ENCODE results near the gene BSN.

- TF ChIP-seq ZBTB1 (tag by site-specific recombination; IDR thresholded peaks at IDR 0.05) (no peak), REST (tag by site-specific recombination; IDR thresholded peaks at IDR 0.05) (no peak), ZNF274 (IDR thresholded peaks at IDR 0.05; ENCODE audit: low read length) (no peak), ZNF274 (tag by site-specific recombination; IDR thresholded peaks at IDR 0.05; ENCODE audit: borderline replicate concordance) (no peak), ZNF629 (tag by site-specific recombination; IDR thresholded peaks at IDR 0.05) (no peak), CTCF (tag by site-specific recombination; IDR thresholded peaks at IDR 0.05) (no peak), SP2 (tag by site-specific recombination; IDR thresholded peaks at IDR 0.05) (no peak), SETDB1 (IDR thresholded peaks at IDR 0.05; ENCODE audit: insufficient read length, low read length) (no peak), ZNF704 (tag by site-specific recombination; IDR thresholded peaks at IDR 0.05) (no peak), ZNF146 (tag by site-specific recombination; IDR thresholded peaks at IDR 0.05) (no peak), ZNF19 (tag by site-specific recombination; IDR thresholded peaks at IDR 0.05; ENCODE audit: low read depth) (no peak), ZNF2 (tag by site-specific recombination; IDR thresholded peaks at IDR 0.05) (no peak), ZNF518A (tag by site-specific recombination; conservative IDR thresholded peaks at IDR 0.05; ENCODE audit: low read depth) (no peak), ZNF530 (tag by site-specific recombination; IDR thresholded peaks at IDR 0.05; ENCODE audit: low read depth) (no peak), GLI4 (tag by site-specific recombination; IDR thresholded peaks at IDR 0.05) (no peak)
Observed at GRCh38 chr3:49713336-49714105, 159.2 kb downstream of the BSN start.
